HEK293 (cell line): ENCODE results near the gene BRF1.

ENCODE experiments used
- CTCF ChIA-PET: fragments of 350-600 bp; formaldehyde crosslinking; extraction: SDS; loops from one replicate; lab custom pipeline; 2021; ENCODE audit warnings: antibody characterized with exemption; lab: Yijun Ruan, JAX
- POLR2A ChIA-PET: fragments of 300-600 bp; formaldehyde crosslinking; extraction: SDS; loops from one replicate; lab custom pipeline; 2020; ENCODE audit warnings: antibody characterized with exemption, inconsistent platforms; lab: Yijun Ruan, JAX
- H3K27ac ChIP-seq: fragments of 200-500 bp; sonication (Bioruptor generic); 2 replicates; pipeline ENCODE4 v1.5.1; 2014; ENCODE audit warnings: low read depth, low read length, control low read depth, inconsistent platforms; ENCODE audit errors: extremely low read depth
- H3K36me3 ChIP-seq, 2 experiments: fragments of 200-500 bp in 1 of 2; sonication (Bioruptor generic) in 1 of 2; 1 replicate in 1 of 2; 2 replicates in 1 of 2; pipeline ENCODE4 v1.5.1; 2014 to 2017; ENCODE audit warnings: inconsistent platforms in 2 of 2, low read length in 2 of 2; ENCODE audit not compliant: control insufficient read depth in 2 of 2, insufficient read depth in 1 of 2
- H3K4me1 ChIP-seq: fragments of 200-500 bp; sonication (Bioruptor generic); 2 replicates; pipeline ENCODE4 v1.5.1; 2014; ENCODE audit warnings: mild to moderate bottlenecking, low read length, inconsistent platforms; ENCODE audit not compliant: control insufficient read depth, insufficient read depth
- H3K4me3 ChIP-seq: 2 replicates; pipeline ENCODE4 v1.5.1; 2011; ENCODE audit warnings: low read depth, mild to moderate bottlenecking, control low read depth, low read length, moderate library complexity
- H3K9me3 ChIP-seq: fragments of 200-500 bp; sonication (Bioruptor generic); 2 replicates; pipeline ENCODE4 v1.5.1; 2014; ENCODE audit warnings: low read depth, low read length, inconsistent platforms; ENCODE audit not compliant: control insufficient read depth, insufficient read depth
- GLI4 ChIP-seq: fragments of 450-650 bp; formaldehyde crosslinking; IDR thresholded peaks from 2 replicates; pipeline ENCODE4 v1.5.1; 2016; ENCODE audit warnings: missing biosample characterization, missing genetic modification characterization
- GLIS1 ChIP-seq: fragments of 450-650 bp; formaldehyde crosslinking; IDR thresholded peaks from 2 replicates; pipeline ENCODE4 v1.5.1; 2016; ENCODE audit warnings: missing biosample characterization, missing genetic modification characterization
- IKZF3 ChIP-seq: fragments of 450-650 bp; IDR thresholded peaks from 2 replicates; pipeline ENCODE4 v1.5.0; 2018; ENCODE audit warnings: missing biosample characterization, mild to moderate bottlenecking, missing genetic modification characterization, moderate library complexity
- KLF1 ChIP-seq: fragments of 450-650 bp; formaldehyde crosslinking; IDR thresholded peaks from 2 replicates; pipeline ENCODE4 v1.5.1; 2016; ENCODE audit warnings: missing biosample characterization, missing genetic modification characterization
- MZF1 ChIP-seq: fragments of 450-650 bp; formaldehyde crosslinking; IDR thresholded peaks from 2 replicates; pipeline ENCODE4 v1.5.1; 2017; ENCODE audit warnings: missing biosample characterization, missing genetic modification characterization, borderline replicate concordance
- SP2 ChIP-seq: fragments of 450-650 bp; formaldehyde crosslinking; IDR thresholded peaks from 2 replicates; pipeline ENCODE4 v1.5.1; 2016; ENCODE audit warnings: missing biosample characterization, missing genetic modification characterization
- TCF7L2 ChIP-seq: IDR thresholded peaks from 2 replicates; pipeline ENCODE4 v1.6.1; 2011; ENCODE audit warnings: low read depth, mild to moderate bottlenecking, inconsistent platforms, low read length, moderate library complexity, borderline replicate concordance
- TRIM28 ChIP-seq: IDR thresholded peaks from 2 replicates; pipeline ENCODE4 v1.6.1; 2011; ENCODE audit warnings: low read length, control low read depth, borderline replicate concordance
- ZBTB20 ChIP-seq: fragments of 450-650 bp; formaldehyde crosslinking; IDR thresholded peaks from 2 replicates; pipeline ENCODE4 v1.5.1; 2016; ENCODE audit warnings: missing biosample characterization, missing genetic modification characterization
- ZBTB48 ChIP-seq: fragments of 450-650 bp; formaldehyde crosslinking; IDR thresholded peaks from 2 replicates; pipeline ENCODE4 v1.5.1; 2016; ENCODE audit warnings: missing biosample characterization, missing genetic modification characterization
- ZIC2 ChIP-seq: fragments of 450-650 bp; formaldehyde crosslinking; IDR thresholded peaks from 2 replicates; pipeline ENCODE4 v1.5.1; 2016; ENCODE audit warnings: missing biosample characterization, missing genetic modification characterization
- ZNF132 ChIP-seq: fragments of 450-650 bp; formaldehyde crosslinking; IDR thresholded peaks from 2 replicates; pipeline ENCODE4 v1.5.1; 2017; ENCODE audit warnings: missing biosample characterization, missing genetic modification characterization, borderline replicate concordance
- ZNF175 ChIP-seq: fragments of 450-650 bp; formaldehyde crosslinking; IDR thresholded peaks from 2 replicates; pipeline ENCODE4 v1.5.1; 2016; ENCODE audit warnings: missing biosample characterization, missing genetic modification characterization
- ZNF221 ChIP-seq: fragments of 450-650 bp; formaldehyde crosslinking; IDR thresholded peaks from 2 replicates; pipeline ENCODE4 v1.5.1; 2017; ENCODE audit warnings: missing biosample characterization, missing genetic modification characterization, borderline replicate concordance
- ZNF239 ChIP-seq: fragments of 450-650 bp; formaldehyde crosslinking; IDR thresholded peaks from 2 replicates; pipeline ENCODE4 v1.5.1; 2016; ENCODE audit warnings: missing biosample characterization, missing genetic modification characterization
- ZNF354C ChIP-seq: fragments of 450-650 bp; formaldehyde crosslinking; IDR thresholded peaks from 2 replicates; pipeline ENCODE4 v1.5.1; 2016; ENCODE audit warnings: missing biosample characterization, missing genetic modification characterization, low read depth, borderline replicate concordance
- ZNF423 ChIP-seq: fragments of 450-650 bp; formaldehyde crosslinking; IDR thresholded peaks from 2 replicates; pipeline ENCODE4 v1.5.1; 2016; ENCODE audit warnings: missing biosample characterization, missing genetic modification characterization
- ZNF600 ChIP-seq: fragments of 450-650 bp; formaldehyde crosslinking; IDR thresholded peaks from 2 replicates; pipeline ENCODE4 v1.5.1; 2016; ENCODE audit warnings: missing biosample characterization, missing genetic modification characterization
- ZNF768 ChIP-seq: fragments of 450-650 bp; formaldehyde crosslinking; IDR thresholded peaks from 2 replicates; pipeline ENCODE4 v1.5.1; 2018; ENCODE audit warnings: missing biosample characterization, mild to moderate bottlenecking, missing genetic modification characterization
- TF ChIP-seq, protein P1 (sequence below): fragments of 450-650 bp; formaldehyde crosslinking; IDR thresholded peaks from 2 replicates; pipeline ENCODE4 v1.5.1; 2016; ENCODE audit warnings: missing biosample characterization, missing genetic modification characterization, low read depth
- TF ChIP-seq, protein P2 (sequence below): fragments of 450-650 bp; formaldehyde crosslinking; IDR thresholded peaks from 2 replicates; pipeline ENCODE4 v1.5.1; 2016; ENCODE audit warnings: missing biosample characterization, missing genetic modification characterization
- TF ChIP-seq, protein P3 (sequence below): fragments of 450-650 bp; formaldehyde crosslinking; IDR thresholded peaks from 2 replicates; pipeline ENCODE4 v1.5.1; 2016; ENCODE audit warnings: missing biosample characterization, missing genetic modification characterization
- TF ChIP-seq, protein P4 (sequence below): fragments of 450-650 bp; IDR thresholded peaks from 2 replicates; pipeline ENCODE4 v1.5.1; 2018; ENCODE audit warnings: missing biosample characterization, mild to moderate bottlenecking, missing genetic modification characterization
- TF ChIP-seq, protein P5 (sequence below): fragments of 450-650 bp; formaldehyde crosslinking; IDR thresholded peaks from 2 replicates; pipeline ENCODE4 v1.5.1; 2016; ENCODE audit warnings: missing biosample characterization, missing genetic modification characterization

BRF1 gene

DNA sequence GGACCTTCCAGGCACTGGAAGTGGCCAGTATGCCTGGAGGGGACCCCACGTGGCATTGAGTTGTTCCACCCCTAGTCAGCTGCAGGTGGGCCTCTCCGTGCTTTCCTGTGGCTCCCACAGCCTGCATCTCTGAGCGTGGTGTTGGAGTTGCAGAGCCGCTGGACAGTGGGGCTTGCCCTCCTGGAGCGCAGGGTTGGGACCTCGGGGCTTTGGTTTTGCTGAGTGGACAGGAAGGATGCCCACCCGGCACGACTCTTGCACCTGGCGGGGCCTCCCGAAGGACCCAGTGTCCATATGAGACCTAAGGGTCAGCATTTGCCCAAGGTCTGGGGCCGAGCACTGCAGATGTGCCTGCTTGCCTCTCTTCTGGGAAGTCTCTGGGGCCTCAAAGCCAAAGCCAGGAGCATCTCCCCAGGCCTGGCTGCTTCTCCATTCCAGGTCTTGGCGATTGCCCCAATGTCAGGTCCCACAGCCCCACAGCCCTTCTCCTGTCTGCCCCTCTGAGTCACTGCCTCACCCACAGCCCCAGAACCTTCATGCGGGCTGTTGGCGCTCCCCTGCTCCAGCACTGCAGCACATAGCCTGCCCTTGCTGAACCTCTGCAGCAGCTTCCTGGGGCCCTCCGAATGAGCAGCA is 15.3 kb upstream of the BRF1 start:
- Histone ChIP-seq H3K9me3 (no peaks in the 10 kb centered on the region), H3K4me3 (peak overlapping the region; percentile 69; the same call in 1 of the 2 replicates), H3K36me3 (no peaks in the 10 kb centered on the region), H3K27ac (no peak overlapping the region; the same call in 1 of the 2 replicates), H3K4me1 (peaks cover 7% of the 10 kb centered on the region)
- POLR2A ChIA-PET = interaction anchor here (3.1 kb wide), 1 partner anchor 15 kb away, joined by 36 read pairs; the partner anchor contains the start of gene BRF1
- CTCF ChIA-PET = no interaction called here
- no peak for TF ChIP-seq TRIM28
- no peak for TF ChIP-seq TCF7L2
- TF ChIP-seq KLF1 (tag by site-specific recombination) = no peak
- TF ChIP-seq, protein P1, sequence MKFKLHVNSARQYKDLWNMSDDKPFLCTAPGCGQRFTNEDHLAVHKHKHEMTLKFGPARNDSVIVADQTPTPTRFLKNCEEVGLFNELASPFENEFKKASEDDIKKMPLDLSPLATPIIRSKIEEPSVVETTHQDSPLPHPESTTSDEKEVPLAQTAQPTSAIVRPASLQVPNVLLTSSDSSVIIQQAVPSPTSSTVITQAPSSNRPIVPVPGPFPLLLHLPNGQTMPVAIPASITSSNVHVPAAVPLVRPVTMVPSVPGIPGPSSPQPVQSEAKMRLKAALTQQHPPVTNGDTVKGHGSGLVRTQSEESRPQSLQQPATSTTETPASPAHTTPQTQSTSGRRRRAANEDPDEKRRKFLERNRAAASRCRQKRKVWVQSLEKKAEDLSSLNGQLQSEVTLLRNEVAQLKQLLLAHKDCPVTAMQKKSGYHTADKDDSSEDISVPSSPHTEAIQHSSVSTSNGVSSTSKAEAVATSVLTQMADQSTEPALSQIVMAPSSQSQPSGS (tag by site-specific recombination) = no peak
- TF ChIP-seq ZNF175 (tag by site-specific recombination) = no peak
- TF ChIP-seq GLI4 (tag by site-specific recombination) = no peak
- no peak for TF ChIP-seq ZNF768 (tag by site-specific recombination)
- no peak for TF ChIP-seq ZNF354C (tag by site-specific recombination)
- no peak; the same call in 1 of the 2 replicates for TF ChIP-seq GLIS1 (tag by site-specific recombination)
- TF ChIP-seq, protein P2, sequence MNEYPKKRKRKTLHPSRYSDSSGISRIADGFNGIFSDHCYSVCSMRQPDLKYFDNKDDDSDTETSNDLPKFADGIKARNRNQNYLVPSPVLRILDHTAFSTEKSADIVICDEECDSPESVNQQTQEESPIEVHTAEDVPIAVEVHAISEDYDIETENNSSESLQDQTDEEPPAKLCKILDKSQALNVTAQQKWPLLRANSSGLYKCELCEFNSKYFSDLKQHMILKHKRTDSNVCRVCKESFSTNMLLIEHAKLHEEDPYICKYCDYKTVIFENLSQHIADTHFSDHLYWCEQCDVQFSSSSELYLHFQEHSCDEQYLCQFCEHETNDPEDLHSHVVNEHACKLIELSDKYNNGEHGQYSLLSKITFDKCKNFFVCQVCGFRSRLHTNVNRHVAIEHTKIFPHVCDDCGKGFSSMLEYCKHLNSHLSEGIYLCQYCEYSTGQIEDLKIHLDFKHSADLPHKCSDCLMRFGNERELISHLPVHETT (tag by site-specific recombination) = no peak
- TF ChIP-seq ZNF132 = no peak
- peak; percentile 90 for TF ChIP-seq ZBTB20
- no peak for TF ChIP-seq MZF1 (tag by site-specific recombination)
- no peak for TF ChIP-seq ZNF221 (tag by site-specific recombination)
- TF ChIP-seq ZNF423 (tag by site-specific recombination) = no peak
- TF ChIP-seq, protein P3, sequence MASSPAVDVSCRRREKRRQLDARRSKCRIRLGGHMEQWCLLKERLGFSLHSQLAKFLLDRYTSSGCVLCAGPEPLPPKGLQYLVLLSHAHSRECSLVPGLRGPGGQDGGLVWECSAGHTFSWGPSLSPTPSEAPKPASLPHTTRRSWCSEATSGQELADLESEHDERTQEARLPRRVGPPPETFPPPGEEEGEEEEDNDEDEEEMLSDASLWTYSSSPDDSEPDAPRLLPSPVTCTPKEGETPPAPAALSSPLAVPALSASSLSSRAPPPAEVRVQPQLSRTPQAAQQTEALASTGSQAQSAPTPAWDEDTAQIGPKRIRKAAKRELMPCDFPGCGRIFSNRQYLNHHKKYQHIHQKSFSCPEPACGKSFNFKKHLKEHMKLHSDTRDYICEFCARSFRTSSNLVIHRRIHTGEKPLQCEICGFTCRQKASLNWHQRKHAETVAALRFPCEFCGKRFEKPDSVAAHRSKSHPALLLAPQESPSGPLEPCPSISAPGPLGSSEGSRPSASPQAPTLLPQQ (tag by site-specific recombination) = no peak
- TF ChIP-seq, protein P4, sequence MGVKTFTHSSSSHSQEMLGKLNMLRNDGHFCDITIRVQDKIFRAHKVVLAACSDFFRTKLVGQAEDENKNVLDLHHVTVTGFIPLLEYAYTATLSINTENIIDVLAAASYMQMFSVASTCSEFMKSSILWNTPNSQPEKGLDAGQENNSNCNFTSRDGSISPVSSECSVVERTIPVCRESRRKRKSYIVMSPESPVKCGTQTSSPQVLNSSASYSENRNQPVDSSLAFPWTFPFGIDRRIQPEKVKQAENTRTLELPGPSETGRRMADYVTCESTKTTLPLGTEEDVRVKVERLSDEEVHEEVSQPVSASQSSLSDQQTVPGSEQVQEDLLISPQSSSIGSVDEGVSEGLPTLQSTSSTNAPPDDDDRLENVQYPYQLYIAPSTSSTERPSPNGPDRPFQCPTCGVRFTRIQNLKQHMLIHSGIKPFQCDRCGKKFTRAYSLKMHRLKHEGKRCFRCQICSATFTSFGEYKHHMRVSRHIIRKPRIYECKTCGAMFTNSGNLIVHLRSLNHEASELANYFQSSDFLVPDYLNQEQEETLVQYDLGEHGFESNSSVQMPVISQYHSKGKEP (tag by site-specific recombination) = no peak
- TF ChIP-seq SP2 (tag by site-specific recombination) = no peak
- TF ChIP-seq, protein P5, sequence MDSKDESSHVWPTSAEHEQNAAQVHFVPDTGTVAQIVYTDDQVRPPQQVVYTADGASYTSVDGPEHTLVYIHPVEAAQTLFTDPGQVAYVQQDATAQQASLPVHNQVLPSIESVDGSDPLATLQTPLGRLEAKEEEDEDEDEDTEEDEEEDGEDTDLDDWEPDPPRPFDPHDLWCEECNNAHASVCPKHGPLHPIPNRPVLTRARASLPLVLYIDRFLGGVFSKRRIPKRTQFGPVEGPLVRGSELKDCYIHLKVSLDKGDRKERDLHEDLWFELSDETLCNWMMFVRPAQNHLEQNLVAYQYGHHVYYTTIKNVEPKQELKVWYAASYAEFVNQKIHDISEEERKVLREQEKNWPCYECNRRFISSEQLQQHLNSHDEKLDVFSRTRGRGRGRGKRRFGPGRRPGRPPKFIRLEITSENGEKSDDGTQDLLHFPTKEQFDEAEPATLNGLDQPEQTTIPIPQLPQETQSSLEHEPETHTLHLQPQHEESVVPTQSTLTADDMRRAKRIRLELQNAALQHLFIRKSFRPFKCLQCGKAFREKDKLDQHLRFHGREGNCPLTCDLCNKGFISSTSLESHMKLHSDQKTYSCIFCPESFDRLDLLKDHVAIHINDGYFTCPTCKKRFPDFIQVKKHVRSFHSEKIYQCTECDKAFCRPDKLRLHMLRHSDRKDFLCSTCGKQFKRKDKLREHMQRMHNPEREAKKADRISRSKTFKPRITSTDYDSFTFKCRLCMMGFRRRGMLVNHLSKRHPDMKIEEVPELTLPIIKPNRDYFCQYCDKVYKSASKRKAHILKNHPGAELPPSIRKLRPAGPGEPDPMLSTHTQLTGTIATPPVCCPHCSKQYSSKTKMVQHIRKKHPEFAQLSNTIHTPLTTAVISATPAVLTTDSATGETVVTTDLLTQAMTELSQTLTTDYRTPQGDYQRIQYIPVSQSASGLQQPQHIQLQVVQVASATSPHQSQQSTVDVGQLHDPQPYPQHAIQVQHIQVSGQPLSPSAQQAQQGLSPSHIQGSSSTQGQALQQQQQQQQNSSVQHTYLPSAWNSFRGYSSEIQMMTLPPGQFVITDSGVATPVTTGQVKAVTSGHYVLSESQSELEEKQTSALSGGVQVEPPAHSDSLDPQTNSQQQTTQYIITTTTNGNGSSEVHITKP (tag by site-specific recombination) = 0 out of 2 replicates have a peak, but pooled peaks have one; percentile 37
- no peak for TF ChIP-seq ZNF239 (tag by site-specific recombination)
- TF ChIP-seq ZIC2 (tag by site-specific recombination) = no peak
- no peak for TF ChIP-seq ZNF600 (tag by site-specific recombination)
- no peak for TF ChIP-seq IKZF3 (tag by site-specific recombination)
- peak; percentile 34; the same call in 1 of the 2 replicates for TF ChIP-seq ZBTB48 (tag by site-specific recombination)
